Measurements from ENCODE around the gene SFRP2.
A peak's percentile ranks its signal among the peaks of the same experiment; 100 is the strongest.

The SFRP2 gene

GRCh38 chr4:153773236-153773690, 15.6 kb downstream of the SFRP2 start:
- no peaks in the 10 kb centered on the region for H3K36me3 Mint-ChIP-seq (ENCODE audit: low read depth)
- peaks cover 30% of the 10 kb centered on the region for H3K27me3 Mint-ChIP-seq
- DNase-seq = no peak
- peaks cover 1% of the 10 kb centered on the region for H3K9me3 Mint-ChIP-seq
- H3K4me1 Mint-ChIP-seq (ENCODE audit: low read depth) = peaks cover 6% of the 10 kb centered on the region
- H3K4me3 Mint-ChIP-seq = no peak overlapping the region
- no peak overlapping the region for H3K27ac Mint-ChIP-seq

GRCh38 chr4:153771046-153771445, 17.8 kb downstream of the SFRP2 start:
- no peak for DNase-seq
- Mint-ChIP-seq H3K27ac (no peak overlapping the region), H3K9me3 (no peaks in the 10 kb centered on the region), H3K4me3 (no peak overlapping the region), H3K27me3 (peaks cover 23% of the 10 kb centered on the region), H3K36me3 (ENCODE audit: low read depth) (no peaks in the 10 kb centered on the region), H3K4me1 (ENCODE audit: low read depth) (peaks cover 6% of the 10 kb centered on the region)

- peaks cover 10% of the 10 kb centered on the region for H3K4me1 Mint-ChIP-seq (ENCODE audit: low read depth)
- no peak overlapping the region for H3K4me3 Mint-ChIP-seq
- DNase-seq = no peak
- H3K27me3 Mint-ChIP-seq = peaks cover 24% of the 10 kb centered on the region
- no peak overlapping the region for H3K27ac Mint-ChIP-seq
- no peaks in the 10 kb centered on the region for H3K36me3 Mint-ChIP-seq (ENCODE audit: low read depth)
- peaks cover 2% of the 10 kb centered on the region for H3K9me3 Mint-ChIP-seq
These were observed 22.1 kb downstream of the SFRP2 start for GRCh38 chr4:153766758-153767157.

GRCh38 chr4:153765894-153766293, 23.0 kb downstream of the SFRP2 start:
- H3K27me3 Mint-ChIP-seq = peaks cover 30% of the 10 kb centered on the region
- no peak overlapping the region for H3K27ac Mint-ChIP-seq
- no peaks in the 10 kb centered on the region for H3K36me3 Mint-ChIP-seq (ENCODE audit: low read depth)
- peaks cover 5% of the 10 kb centered on the region for H3K4me1 Mint-ChIP-seq (ENCODE audit: low read depth)
- no peak overlapping the region for H3K4me3 Mint-ChIP-seq
- no peak for DNase-seq
- peaks cover 2% of the 10 kb centered on the region for H3K9me3 Mint-ChIP-seq

- no peak overlapping the region for H3K27ac Mint-ChIP-seq
- peaks cover 33% of the 10 kb centered on the region for H3K27me3 Mint-ChIP-seq
- no peak overlapping the region for H3K4me3 Mint-ChIP-seq
- no peak for DNase-seq
- peaks cover 7% of the 10 kb centered on the region for H3K4me1 Mint-ChIP-seq (ENCODE audit: low read depth)
- peaks cover 2% of the 10 kb centered on the region for H3K9me3 Mint-ChIP-seq
- no peaks in the 10 kb centered on the region for H3K36me3 Mint-ChIP-seq (ENCODE audit: low read depth)
These were observed 24.1 kb downstream of the SFRP2 start for GRCh38 chr4:153764601-153765368.

- DNase-seq = no peak
- Mint-ChIP-seq H3K36me3 (ENCODE audit: low read depth) (no peaks in the 10 kb centered on the region), H3K4me3 (no peak overlapping the region)
These were observed 25.5 kb downstream of the SFRP2 start for GRCh38 chr4:153763404-153763803.

GRCh38 chr4:153759407-153760316, 29.2 kb downstream of the SFRP2 start, which contains the start of gene RNF175:
Gene RNF175 (minus strand): TSS chr4:153760024. CDS start chr4:153759862, 162 bp downstream.
- H3K9me3 Mint-ChIP-seq = peaks cover 2% of the 10 kb centered on the region

More at GRCh38 chr4:153763404-153763803, 25.5 kb downstream of the SFRP2 start:
- peaks cover 2% of the 10 kb centered on the region for H3K9me3 Mint-ChIP-seq
- peaks cover 42% of the 10 kb centered on the region for H3K27me3 Mint-ChIP-seq
- H3K4me1 Mint-ChIP-seq (ENCODE audit: low read depth) = peaks cover 15% of the 10 kb centered on the region
- H3K27ac Mint-ChIP-seq = no peak overlapping the region

GRCh38 chr4:153758688-153759406, 30.0 kb downstream of the SFRP2 start:
- H3K4me1 Mint-ChIP-seq (ENCODE audit: low read depth) = peaks cover 46% of the 10 kb centered on the region
- no peak for DNase-seq
- peak overlapping the region; percentile 51 for H3K4me3 Mint-ChIP-seq
- no peaks in the 10 kb centered on the region for H3K36me3 Mint-ChIP-seq (ENCODE audit: low read depth)
- peaks cover 2% of the 10 kb centered on the region for H3K9me3 Mint-ChIP-seq
- H3K27ac Mint-ChIP-seq = peak overlapping the region; percentile 56
- H3K27me3 Mint-ChIP-seq = peaks cover 39% of the 10 kb centered on the region

More at GRCh38 chr4:153759407-153760316, 29.2 kb downstream of the SFRP2 start, which contains the start of gene RNF175:
- Mint-ChIP-seq H3K36me3 (ENCODE audit: low read depth) (no peaks in the 10 kb centered on the region), H3K27me3 (peaks cover 40% of the 10 kb centered on the region), H3K4me1 (ENCODE audit: low read depth) (peaks cover 44% of the 10 kb centered on the region), H3K27ac (peak within 1 kb of the TSS; percentile 56), H3K4me3 (peak within 1 kb of the TSS; percentile 57)
- DNase-seq = peak; percentile 59

- H3K36me3 Mint-ChIP-seq (ENCODE audit: low read depth) = no peaks in the 10 kb centered on the region
- H3K4me3 Mint-ChIP-seq = no peak overlapping the region
- H3K27me3 Mint-ChIP-seq = peaks cover 34% of the 10 kb centered on the region
- no peak overlapping the region for H3K27ac Mint-ChIP-seq
- no peaks in the 10 kb centered on the region for H3K9me3 Mint-ChIP-seq
- no peak for DNase-seq
- peaks cover 45% of the 10 kb centered on the region for H3K4me1 Mint-ChIP-seq (ENCODE audit: low read depth)
These were observed 30.7 kb downstream of the SFRP2 start for GRCh38 chr4:153758136-153758535.

- H3K9me3 Mint-ChIP-seq = no peaks in the 10 kb centered on the region
- H3K4me1 Mint-ChIP-seq (ENCODE audit: low read depth) = peaks cover 42% of the 10 kb centered on the region
- peaks cover 30% of the 10 kb centered on the region for H3K27me3 Mint-ChIP-seq
- H3K36me3 Mint-ChIP-seq (ENCODE audit: low read depth) = no peaks in the 10 kb centered on the region
- H3K27ac Mint-ChIP-seq = no peak overlapping the region
- no peak overlapping the region for H3K4me3 Mint-ChIP-seq
- DNase-seq = no peak
These were observed 31.5 kb downstream of the SFRP2 start for GRCh38 chr4:153757407-153757806.

- H3K27me3 Mint-ChIP-seq = peaks cover 13% of the 10 kb centered on the region
- no peaks in the 10 kb centered on the region for H3K9me3 Mint-ChIP-seq
- H3K4me1 Mint-ChIP-seq (ENCODE audit: low read depth) = peaks cover 39% of the 10 kb centered on the region
- H3K27ac Mint-ChIP-seq = peak overlapping the region; percentile 15
- no peak for DNase-seq
- no peak overlapping the region for H3K4me3 Mint-ChIP-seq
- H3K36me3 Mint-ChIP-seq (ENCODE audit: low read depth) = no peaks in the 10 kb centered on the region
These were observed 33.7 kb downstream of the SFRP2 start for GRCh38 chr4:153755186-153755585.

- H3K4me3 Mint-ChIP-seq = no peak overlapping the region
- H3K36me3 Mint-ChIP-seq (ENCODE audit: low read depth) = no peaks in the 10 kb centered on the region
- H3K27me3 Mint-ChIP-seq = no peaks in the 10 kb centered on the region
- H3K4me1 Mint-ChIP-seq (ENCODE audit: low read depth) = peaks cover 11% of the 10 kb centered on the region
- no peaks in the 10 kb centered on the region for H3K9me3 Mint-ChIP-seq
- no peak overlapping the region for H3K27ac Mint-ChIP-seq
- DNase-seq = peak; percentile 56
These were observed 38.6 kb downstream of the SFRP2 start for GRCh38 chr4:153750197-153750817.

- Mint-ChIP-seq H3K4me3 (no peak overlapping the region), H3K36me3 (ENCODE audit: low read depth) (no peaks in the 10 kb centered on the region), H3K27ac (no peak overlapping the region), H3K27me3 (no peaks in the 10 kb centered on the region), H3K9me3 (no peaks in the 10 kb centered on the region), H3K4me1 (ENCODE audit: low read depth) (peaks cover 2% of the 10 kb centered on the region)
- DNase-seq = no peak
These were observed 40.5 kb downstream of the SFRP2 start for GRCh38 chr4:153748378-153748777.
